DND-41 (cell line): ENCODE data around the gene NFIL3.

Experiments used
- EZH2 ChIP-seq: IDR thresholded peaks from 3 replicates; pipeline ENCODE4 v1.6.1; 2012; ENCODE audit warnings: borderline replicate concordance, low read depth, mild to moderate bottlenecking, moderate library complexity, low read length, inconsistent platforms; ENCODE audit not compliant: severe bottlenecking
- TF ChIP-seq, protein P1 (sequence below): IDR thresholded peaks from 2 replicates; pipeline ENCODE4 v1.5.1; 2012; ENCODE audit warnings: borderline replicate concordance, low read length, moderate library complexity, mild to moderate bottlenecking; ENCODE audit not compliant: poor library complexity, severe bottlenecking; ENCODE audit errors: extremely low read depth

DNA sequence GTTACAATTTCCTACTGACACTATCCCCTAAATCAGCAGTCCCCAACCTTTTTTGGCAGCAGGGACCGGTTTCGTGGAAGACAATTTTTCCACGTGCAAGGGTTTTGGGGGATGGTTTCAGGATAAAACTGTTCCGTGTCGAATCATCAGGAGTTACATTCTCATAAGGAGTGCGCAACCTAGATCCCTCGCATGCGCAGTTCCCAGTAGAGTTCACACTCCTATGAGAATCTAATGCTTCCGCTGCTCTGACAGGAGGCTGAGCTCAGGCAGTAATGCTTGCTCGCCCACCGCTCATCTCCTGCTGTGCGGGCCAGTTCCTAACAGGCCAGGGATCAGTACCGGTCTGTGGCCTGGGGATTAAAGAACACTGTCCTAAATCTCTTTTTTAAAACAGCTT is 13.2 kb upstream of the NFIL3 start:
- TF ChIP-seq, protein P1, sequence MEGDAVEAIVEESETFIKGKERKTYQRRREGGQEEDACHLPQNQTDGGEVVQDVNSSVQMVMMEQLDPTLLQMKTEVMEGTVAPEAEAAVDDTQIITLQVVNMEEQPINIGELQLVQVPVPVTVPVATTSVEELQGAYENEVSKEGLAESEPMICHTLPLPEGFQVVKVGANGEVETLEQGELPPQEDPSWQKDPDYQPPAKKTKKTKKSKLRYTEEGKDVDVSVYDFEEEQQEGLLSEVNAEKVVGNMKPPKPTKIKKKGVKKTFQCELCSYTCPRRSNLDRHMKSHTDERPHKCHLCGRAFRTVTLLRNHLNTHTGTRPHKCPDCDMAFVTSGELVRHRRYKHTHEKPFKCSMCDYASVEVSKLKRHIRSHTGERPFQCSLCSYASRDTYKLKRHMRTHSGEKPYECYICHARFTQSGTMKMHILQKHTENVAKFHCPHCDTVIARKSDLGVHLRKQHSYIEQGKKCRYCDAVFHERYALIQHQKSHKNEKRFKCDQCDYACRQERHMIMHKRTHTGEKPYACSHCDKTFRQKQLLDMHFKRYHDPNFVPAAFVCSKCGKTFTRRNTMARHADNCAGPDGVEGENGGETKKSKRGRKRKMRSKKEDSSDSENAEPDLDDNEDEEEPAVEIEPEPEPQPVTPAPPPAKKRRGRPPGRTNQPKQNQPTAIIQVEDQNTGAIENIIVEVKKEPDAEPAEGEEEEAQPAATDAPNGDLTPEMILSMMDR: no peak
- no peak for TF ChIP-seq EZH2
